HCT116 (cell line): Measurements from ENCODE around the gene SORCS2. TPM values are rescaled to one million over a fixed set of nuclear protein-coding genes. Genes with fewer than 3 reads are reported as not detected.
A peak's percentile ranks its signal among the peaks of the same experiment; 100 is the strongest.

Experiments used
- ATAC-seq: fragments of 200-7000 bp; cut with Tn5 transposase; 2 replicates; pipeline ENCODE4 v1.9.1; 2020; ENCODE audit warnings: mild to moderate bottlenecking, moderate library complexity
- BruUV-seq: library from RNA; stranded (reverse); fragments of 400-500 nt; replicated peaks from 2 replicates; lab custom pipeline; 2021; lab: Mats Ljungman, UMichigan
- CTCF ChIA-PET: fragments of 300-600 bp; sonication (Branson Sonifier 250); formaldehyde crosslinking; loops from one replicate; lab custom pipeline; 2021; ENCODE audit warnings: antibody characterized with exemption; lab: Charles Lee
- POLR2A ChIA-PET: fragments of 300-600, 350-600 bp; sonication (Branson Sonifier 250); formaldehyde crosslinking; loops from one replicate; lab custom pipeline; 2021; ENCODE audit warnings: antibody characterized with exemption; lab: Charles Lee
- RAD21 ChIA-PET, 2 experiments: fragments of 300-600 bp; sonication (Branson Sonifier 250); formaldehyde crosslinking; loops; one replicate each; lab custom pipeline; 2023; ENCODE audit warnings: low total read pairs in 2 of 2; ENCODE audit not compliant: uncharacterized antibody in 2 of 2, unreplicated experiment in 2 of 2, low non-redundant PET in 1 of 2; lab: Charles Lee
- DNase-seq: peaks from one replicate; pipeline ENCODE4 v3.0.0-alpha.2; 2010; ENCODE audit warnings: low read depth, low spot score
- H2AFZ ChIP-seq: fragments of 200-600 bp; shearing (Covaris generic), sonication (generic); 2 replicates; pipeline ENCODE4 v1.6.1; 2017; ENCODE audit warnings: low read depth, mixed run types, mixed read lengths, antibody characterized with exemption, low read length; ENCODE audit not compliant: poor library complexity, severe bottlenecking
- H3K27ac ChIP-seq: 2 replicates; pipeline ENCODE4 v1.5.1; 2012; ENCODE audit warnings: low read depth, low read length
- H3K27me3 ChIP-seq: fragments of 200-600 bp; sonication (generic); 2 replicates; pipeline ENCODE4 v1.6.1; 2016; ENCODE audit warnings: mixed run types, low read length, mixed read lengths; ENCODE audit not compliant: insufficient read depth
- H3K36me3 ChIP-seq, 2 experiments: fragments of 200-500 bp in 1 of 2; fragments of 200-600 bp in 1 of 2; sonication (Bioruptor generic) in 1 of 2; sonication (generic) in 1 of 2; 2 replicates each; pipeline versions ENCODE4 v1.5.1 to v1.6.1; 2014 to 2016; ENCODE audit warnings: low read length in 2 of 2, inconsistent platforms in 1 of 2, mixed read lengths in 1 of 2, mixed run types in 1 of 2; ENCODE audit not compliant: insufficient read depth in 2 of 2, control insufficient read depth in 1 of 2
- H3K4me1 ChIP-seq, 2 experiments: fragments of 200-600 bp in 1 of 2; sonication (generic) in 1 of 2; 2 replicates each; pipeline versions ENCODE4 v1.5.1 to v1.6.1; 2012 to 2017; ENCODE audit warnings: low read length in 2 of 2, inconsistent platforms in 1 of 2, mild to moderate bottlenecking in 1 of 2, mixed read lengths in 1 of 2, mixed run types in 1 of 2, moderate library complexity in 1 of 2; ENCODE audit not compliant: insufficient read depth in 2 of 2, control insufficient read depth in 1 of 2
- H3K4me2 ChIP-seq: fragments of 200-600 bp; sonication (generic); 2 replicates; pipeline ENCODE4 v1.6.1; 2017; ENCODE audit warnings: mixed run types, low read length, mixed read lengths
- H3K4me3 ChIP-seq, 2 experiments: fragments of 200-600 bp in 1 of 2; sonication (generic) in 1 of 2; replicated peaks in 1 of 2; 2 replicates each; pipeline ENCODE4 v1.5.1; 2011 to 2016; ENCODE audit warnings: low read length in 2 of 2, control low read depth in 1 of 2, low read depth in 1 of 2, mild to moderate bottlenecking in 1 of 2, mixed read lengths in 1 of 2, mixed run types in 1 of 2
- H3K79me2 ChIP-seq: fragments of 200-600 bp; sonication (generic); 2 replicates; pipeline ENCODE4 v1.6.1; 2017; ENCODE audit warnings: mild to moderate bottlenecking, mixed run types, low read length, moderate library complexity, mixed read lengths; ENCODE audit not compliant: insufficient read depth
- H3K9ac ChIP-seq: fragments of 200-600 bp; sonication (generic); 2 replicates; pipeline ENCODE4 v1.6.1; 2016; ENCODE audit warnings: low read length, mixed read lengths
- H3K9me2 ChIP-seq: fragments of 200-600 bp; sonication (generic), shearing (Covaris generic); 2 replicates; pipeline ENCODE4 v1.6.1; 2017; ENCODE audit warnings: mixed run types, mild to moderate bottlenecking, moderate library complexity; ENCODE audit not compliant: insufficient read depth
- H3K9me3 ChIP-seq, 2 experiments: fragments of 200-500 bp in 1 of 2; fragments of 200-600 bp in 1 of 2; sonication (Bioruptor generic) in 1 of 2; sonication (generic) in 1 of 2; 2 replicates each; pipeline ENCODE4 v1.6.1; 2014 to 2017; ENCODE audit warnings: low read length in 2 of 2, mixed read lengths in 2 of 2, inconsistent platforms in 1 of 2, low read depth in 1 of 2, mild to moderate bottlenecking in 1 of 2, mixed run types in 1 of 2, moderate library complexity in 1 of 2; ENCODE audit not compliant: control insufficient read depth in 1 of 2, insufficient read depth in 1 of 2
- H4K20me1 ChIP-seq: fragments of 200-600 bp; sonication (generic), shearing (Covaris generic); 2 replicates; pipeline ENCODE4 v1.6.1; 2017; ENCODE audit warnings: mixed run types, mild to moderate bottlenecking, moderate library complexity; ENCODE audit not compliant: insufficient read depth
- CEBPB ChIP-seq: IDR thresholded peaks from 2 replicates; pipeline ENCODE4 v1.6.1; 2012; ENCODE audit warnings: low read depth
- EGR1 ChIP-seq: IDR thresholded peaks from 2 replicates; pipeline ENCODE4 v1.6.1; 2012; ENCODE audit warnings: low read depth
- ELF1 ChIP-seq: IDR thresholded peaks from 2 replicates; pipeline ENCODE4 v1.6.1; 2012; ENCODE audit warnings: low read depth, borderline replicate concordance
- EZH2 ChIP-seq: fragments of 200-600 bp; sonication (generic); IDR thresholded peaks from 2 replicates; pipeline ENCODE4 v1.6.1; 2017; ENCODE audit warnings: antibody characterized with exemption, mixed run types
- FOSL1 ChIP-seq: IDR thresholded peaks from 2 replicates; pipeline ENCODE4 v1.6.1; 2012; ENCODE audit warnings: low read depth
- JUND ChIP-seq: IDR thresholded peaks from 2 replicates; pipeline ENCODE4 v1.6.1; 2012
- POLR2A ChIP-seq: IDR thresholded peaks from 2 replicates; pipeline ENCODE4 v1.7.0; 2011; ENCODE audit warnings: borderline replicate concordance; ENCODE audit not compliant: insufficient read depth, insufficient read length; ENCODE audit errors: extremely low read depth
- POLR2AphosphoS5 ChIP-seq: IDR thresholded peaks from 2 replicates; pipeline ENCODE4 v1.6.1; 2011; ENCODE audit warnings: mild to moderate bottlenecking, low read depth, low read length, moderate library complexity
- RAD21 ChIP-seq: IDR thresholded peaks from 2 replicates; pipeline ENCODE4 v1.6.1; 2012; ENCODE audit warnings: low read depth, mild to moderate bottlenecking
- SP1 ChIP-seq: IDR thresholded peaks from 2 replicates; pipeline ENCODE4 v1.6.1; 2012; ENCODE audit warnings: low read depth
- YY1 ChIP-seq: IDR thresholded peaks from 2 replicates; pipeline ENCODE4 v1.6.1; 2011; ENCODE audit warnings: low read length, low read depth, moderate library complexity, mild to moderate bottlenecking; ENCODE audit not compliant: insufficient replicate concordance; ENCODE audit errors: extremely low read depth
- intact Hi-C: fragments of 100-400 bp; cut with micrococcal nuclease; formaldehyde crosslinking; loops from 2 replicates; pipeline ENCODE4 v1.10.0; 2022
- total RNA-seq: library from RNA; stranded (reverse); gene quantifications from one replicate; pipeline ENCODE4 v1.2.1, GENCODE V29; 2021; ENCODE audit not compliant: unreplicated experiment
- TF ChIP-seq, protein P1 (sequence below): IDR thresholded peaks from 2 replicates; pipeline ENCODE4 v1.6.1; 2012
- TF ChIP-seq, protein P2 (sequence below), 3 experiments: fragments of 200-600 bp in 1 of 3; sonication (generic) in 1 of 3; IDR thresholded peaks in 2 of 3; conservative IDR thresholded peaks in 1 of 3; 2 replicates each; pipeline ENCODE4 v1.5.1; 2012 to 2017; ENCODE audit warnings: low read depth in 2 of 3, low read length in 2 of 3, antibody characterized with exemption in 1 of 3, borderline replicate concordance in 1 of 3, control low read depth in 1 of 3, mild to moderate bottlenecking in 1 of 3, mixed read lengths in 1 of 3, mixed run types in 1 of 3, moderate library complexity in 1 of 3; ENCODE audit not compliant: insufficient read depth in 1 of 3

The SORCS2 gene
- total RNA-seq, 1 experiment from 2014 or later, result 0.37 TPM

DNA sequence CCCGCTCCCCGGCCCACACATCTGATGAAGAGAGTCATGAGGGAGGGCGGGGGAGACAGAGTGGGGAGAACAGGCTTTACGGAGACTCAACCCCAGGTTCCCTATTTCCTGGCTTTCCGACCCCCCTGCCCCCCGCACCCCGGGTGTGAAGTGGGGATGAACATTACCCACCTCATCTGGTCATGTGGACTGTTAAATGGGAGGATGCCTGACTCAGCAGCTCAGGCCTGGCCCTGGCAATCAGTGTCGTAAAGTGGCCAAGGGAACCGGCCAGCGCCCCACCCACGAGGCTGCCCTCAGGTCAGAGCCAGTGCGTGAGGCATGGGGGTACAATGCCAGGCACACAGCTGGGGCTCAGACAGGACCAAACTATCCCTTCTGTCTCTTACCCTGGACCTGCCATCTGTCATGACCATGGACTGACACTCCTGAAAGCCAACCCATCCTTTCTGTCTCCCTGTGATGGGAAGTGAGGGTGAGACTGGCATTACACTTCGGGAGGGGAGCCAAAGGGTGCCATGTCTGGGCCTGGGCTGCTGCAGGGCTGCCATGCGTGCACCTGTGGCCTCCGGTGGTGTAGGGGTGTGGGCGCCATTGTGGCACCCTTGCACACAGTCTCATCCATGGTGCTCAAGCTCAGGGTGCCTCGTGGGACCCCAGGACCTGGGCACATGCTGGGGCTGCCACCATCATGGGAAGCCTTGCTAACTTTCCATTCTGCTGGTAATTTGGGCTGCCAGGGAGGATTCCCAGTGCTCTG is 348.5 kb downstream of the SORCS2 start:
- Histone ChIP-seq H3K4me1 (peaks cover 4 to 20% of the 10 kb centered on the region in 2 experiments), H3K4me3 (peak overlapping the region; percentile 33 to 46), H3K79me2 (no peaks in the 10 kb centered on the region), H2AFZ (no peak overlapping the region), H3K27ac (peak overlapping the region; percentile 64; the same call in 1 of the 2 replicates), H3K4me2 (peak overlapping the region; percentile 83), H4K20me1 (no peaks in the 10 kb centered on the region), H3K27me3 (no peaks in the 10 kb centered on the region), H3K9me2 (no peaks in the 10 kb centered on the region), H3K9ac (0 out of 2 replicates have a peak overlapping the region, but pooled peaks have one; percentile 36), H3K36me3 (no peaks in the 10 kb centered on the region)
- intact Hi-C loops, result no loop called here
- no peak for ATAC-seq
- ChIA-PET POLR2A (no interaction called here), RAD21 (interaction anchor here in 1 of 2 experiments (0.7 kb wide), 1 partner anchor 53 kb away, joined by 4 read pairs; no protein-coding TSS in a partner anchor), CTCF (no interaction called here)
- BruUV-seq, result no TSS peak
- TF ChIP-seq, protein P1, sequence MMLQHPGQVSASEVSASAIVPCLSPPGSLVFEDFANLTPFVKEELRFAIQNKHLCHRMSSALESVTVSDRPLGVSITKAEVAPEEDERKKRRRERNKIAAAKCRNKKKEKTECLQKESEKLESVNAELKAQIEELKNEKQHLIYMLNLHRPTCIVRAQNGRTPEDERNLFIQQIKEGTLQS, result no peak
- TF ChIP-seq, protein P2, sequence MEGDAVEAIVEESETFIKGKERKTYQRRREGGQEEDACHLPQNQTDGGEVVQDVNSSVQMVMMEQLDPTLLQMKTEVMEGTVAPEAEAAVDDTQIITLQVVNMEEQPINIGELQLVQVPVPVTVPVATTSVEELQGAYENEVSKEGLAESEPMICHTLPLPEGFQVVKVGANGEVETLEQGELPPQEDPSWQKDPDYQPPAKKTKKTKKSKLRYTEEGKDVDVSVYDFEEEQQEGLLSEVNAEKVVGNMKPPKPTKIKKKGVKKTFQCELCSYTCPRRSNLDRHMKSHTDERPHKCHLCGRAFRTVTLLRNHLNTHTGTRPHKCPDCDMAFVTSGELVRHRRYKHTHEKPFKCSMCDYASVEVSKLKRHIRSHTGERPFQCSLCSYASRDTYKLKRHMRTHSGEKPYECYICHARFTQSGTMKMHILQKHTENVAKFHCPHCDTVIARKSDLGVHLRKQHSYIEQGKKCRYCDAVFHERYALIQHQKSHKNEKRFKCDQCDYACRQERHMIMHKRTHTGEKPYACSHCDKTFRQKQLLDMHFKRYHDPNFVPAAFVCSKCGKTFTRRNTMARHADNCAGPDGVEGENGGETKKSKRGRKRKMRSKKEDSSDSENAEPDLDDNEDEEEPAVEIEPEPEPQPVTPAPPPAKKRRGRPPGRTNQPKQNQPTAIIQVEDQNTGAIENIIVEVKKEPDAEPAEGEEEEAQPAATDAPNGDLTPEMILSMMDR (IDR thresholded peaks at IDR 0.05 in 2 of 3, conservative IDR thresholded peaks at IDR 0.05 in 1 of 3; ENCODE audit: borderline replicate concordance in 1 of 3, insufficient read depth in 1 of 3, low read depth in 2 of 3, low read length in 2 of 3), result no peak
- no peak for TF ChIP-seq JUND
- TF ChIP-seq ELF1, result no peak
- no peak for TF ChIP-seq RAD21
- TF ChIP-seq POLR2A, result no peak
- TF ChIP-seq SP1, result no peak
- no peak for TF ChIP-seq CEBPB
- no peak for TF ChIP-seq FOSL1
- TF ChIP-seq POLR2AphosphoS5, result no peak
- no peak for TF ChIP-seq EGR1
- no peak for TF ChIP-seq EZH2
- TF ChIP-seq YY1, result no peak
- TF ChIP-seq, all 23 proteins: peak for 0
- no peaks in the 10 kb centered on the region for H3K9me3 ChIP-seq
- DNase-seq, result no peak
